DLD1 (cell line): ENCODE data around the gene LRBA.
"Not testable (repeated sequence)": the region's sequence is repeated elsewhere in the genome, so short reads cannot be mapped to it uniquely, and the experiment has no call there.

ENCODE experiments used
- in situ Hi-C: cut with HindIII; loops from 2 replicates; pipeline ENCODE4 v1.10.0; 2017; ENCODE audit warnings: low sequenced_read_pairs

LRBA gene

GRCh38 chr4:150518559-150518958 is 496.5 kb downstream of the LRBA start:
- in situ Hi-C loops: no loop called here

- in situ Hi-C loops: no loop called here
These were observed 499.9 kb downstream of the LRBA start for GRCh38 chr4:150515135-150515534.

- in situ Hi-C loops: no loop called here
These were observed 500.4 kb downstream of the LRBA start for GRCh38 chr4:150514709-150515108.

- in situ Hi-C loops: no loop called here
These were observed 504.8 kb downstream of the LRBA start for GRCh38 chr4:150510176-150510865.

GRCh38 chr4:150507656-150508055 is 507.4 kb downstream of the LRBA start:
- in situ Hi-C loops: not testable (repeated sequence)

- in situ Hi-C loops: loop anchor here (5.0 kb wide), 1 partner anchor 45 kb away; no protein-coding TSS in a partner anchor
These were observed 513.1 kb downstream of the LRBA start for GRCh38 chr4:150501983-150502382.

- in situ Hi-C loops: loop anchor here (5.0 kb wide), 1 partner anchor 46 kb away; no protein-coding TSS in a partner anchor
These were observed 513.9 kb downstream of the LRBA start for GRCh38 chr4:150501009-150501727.

- in situ Hi-C loops: no loop called here
These were observed 517.5 kb downstream of the LRBA start for GRCh38 chr4:150497612-150498011.

GRCh38 chr4:150495550-150495949 is 519.5 kb downstream of the LRBA start:
- in situ Hi-C loops: no loop called here

- in situ Hi-C loops: no loop called here
These were observed 521.2 kb downstream of the LRBA start for GRCh38 chr4:150493851-150494250.

GRCh38 chr4:150491132-150492049 is 523.7 kb downstream of the LRBA start:
- in situ Hi-C loops: no loop called here

GRCh38 chr4:150482581-150482980 is 532.5 kb downstream of the LRBA start:
- in situ Hi-C loops: no loop called here

- in situ Hi-C loops: no loop called here
These were observed 535.4 kb downstream of the LRBA start for GRCh38 chr4:150479657-150480056.

GRCh38 chr4:150477869-150478268 is 537.2 kb downstream of the LRBA start:
- in situ Hi-C loops: no loop called here

- in situ Hi-C loops: no loop called here
These were observed 538.3 kb downstream of the LRBA start for GRCh38 chr4:150476776-150477175.

GRCh38 chr4:150475763-150476162 is 539.3 kb downstream of the LRBA start:
- in situ Hi-C loops: no loop called here

GRCh38 chr4:150464523-150464922 is 550.6 kb downstream of the LRBA start:
- in situ Hi-C loops: no loop called here

GRCh38 chr4:150462743-150463142 is 552.3 kb downstream of the LRBA start:
- in situ Hi-C loops: no loop called here

- in situ Hi-C loops: no loop called here
These were observed 553.1 kb downstream of the LRBA start for GRCh38 chr4:150461957-150462356.

- in situ Hi-C loops: no loop called here
These were observed 557.3 kb downstream of the LRBA start for GRCh38 chr4:150457802-150458201.

GRCh38 chr4:150451883-150452282 is 563.2 kb downstream of the LRBA start:
- in situ Hi-C loops: no loop called here
